Psoas muscle (tissue), 8 donors: Measurements from ENCODE around the gene VAV3. TPM values are rescaled to one million over a fixed set of nuclear protein-coding genes. Genes with fewer than 3 reads are reported as not detected.
"Not testable (repeated sequence)": the region's sequence is repeated elsewhere in the genome, so short reads cannot be mapped to it uniquely, and the experiment has no call there.

Source experiments
- ATAC-seq, 4 donors: fragments of 200-7000 bp; cut with Tn5 transposase; one replicate each; pipeline ENCODE4 v1.9.1; 2020; ENCODE audit warnings: moderate library complexity in 3 of 4, mild to moderate bottlenecking in 2 of 4
- DNase-seq, 2 donors: peaks; one replicate each; pipeline ENCODE4 v3.0.0-alpha.2; 2020
- H3K27ac ChIP-seq: fragments of 200-600 bp; one replicate; pipeline ENCODE4 v1.8.0; 2022
- H3K27me3 ChIP-seq, 3 donors: fragments of 200-600 bp in 1 of 3; one replicate each; pipeline versions ENCODE4 v1.6.1 to v1.8.0; 2013 to 2022; ENCODE audit warnings: low read length in 2 of 3, mild to moderate bottlenecking in 2 of 3, moderate library complexity in 1 of 3; ENCODE audit not compliant: insufficient read depth in 3 of 3
- H3K36me3 ChIP-seq, 2 donors: fragments of 200-600 bp in 1 of 2; one replicate each; pipeline versions ENCODE4 v1.6.1 to v1.8.0; 2013 to 2022; ENCODE audit warnings: low read depth in 1 of 2, mild to moderate bottlenecking in 1 of 2, moderate library complexity in 1 of 2; ENCODE audit not compliant: insufficient read depth in 1 of 2
- H3K4me1 ChIP-seq: fragments of 200-600 bp; one replicate; pipeline ENCODE4 v1.8.0; 2022
- H3K4me3 ChIP-seq: fragments of 200-600 bp; one replicate; pipeline ENCODE4 v1.8.0; 2022; ENCODE audit warnings: mild to moderate bottlenecking
- H3K9me3 ChIP-seq: fragments of 200-600 bp; one replicate; pipeline ENCODE4 v1.8.0; 2022
- CTCF ChIP-seq: fragments of 200-600 bp; IDR thresholded peaks from one replicate; pipeline ENCODE4 v1.8.0; 2022; ENCODE audit warnings: antibody characterized with exemption
- WGBS, 3 donors: extraction: QIAGEN DNeasy Blood & Tissue Kit; methylation state at CpG; one replicate each; pipeline versions ENCODE4 v1.1.6 to v1.1.7; 2013; 5-methylcytosine and 5-hydroxymethylcytosine counted together
- intact Hi-C, 2 donors: fragments of 100-400 bp; cut with DNase I; formaldehyde crosslinking; loops; one replicate each; pipeline versions ENCODE4 v1.11.0 to v1.14.2; 2022
- polyA plus RNA-seq, 3 donors: library from polyadenylated mRNA; stranded (reverse); fragments of 200-250 nt; gene quantifications; one replicate each; pipeline ENCODE4 v1.2.3, GENCODE V29; 2013
- total RNA-seq, 4 donors: library from RNA; stranded (reverse); fragmentation: NEBNext Ultra II Directional in 2 of 4; extraction: Animal tissue kit (Norgen Biotek cat#: 25700) in 2 of 4; gene quantifications; one replicate each; pipeline versions ENCODE4 v1.2.1 to v1.2.4, GENCODE V29; 2021 to 2023
- donor health status: healthy with polysubstance abuse.
- donor health status: DM: no; HTN: no; CAD: no; lungs with moderate emphysema.
- donor health status: Bipolar disorder and iron deficiency.
- donor health status: healthy.
- donor health status: DM: yes; HTN: yes; CAD: no.
- donor health status: DM: no; HTN: no; CAD: no.
- donor health status: DM: no; HTN: no; CAD: no.
- donor health status: DM: yes; HTN: yes; CAD: no.

The VAV3 gene
- total and polyA plus RNA-seq, 7 donors, result 0.28 to 1.7 (median 0.72) TPM

DNA sequence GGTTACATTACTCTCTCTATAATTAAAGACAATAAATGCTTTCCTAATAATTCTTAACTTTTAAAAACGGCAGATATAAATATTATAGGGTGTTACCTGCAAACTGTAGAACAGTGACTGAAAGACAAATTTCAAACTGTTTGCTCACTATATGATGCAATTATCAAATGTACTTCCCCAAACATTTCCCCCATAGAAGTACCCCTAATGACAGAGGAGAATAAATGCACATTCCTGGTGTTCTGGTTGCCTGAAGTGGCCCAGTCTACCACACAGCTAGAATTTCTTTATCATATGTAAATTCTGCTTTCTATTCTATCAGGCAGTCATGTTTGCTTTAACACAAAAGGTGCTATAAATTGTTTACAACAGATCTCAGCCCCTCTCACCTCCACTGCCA lies 70.4 kb downstream of the VAV3 start:
- H3K36me3 ChIP-seq, result no peaks in the 10 kb centered on the region
- 77 to 89% (median 89%) methylated on average over 1 of the region's 1 CpG for WGBS, 3 donors
- DNase-seq (no peak), ATAC-seq (no peak)
- no peak overlapping the region for H3K27ac ChIP-seq
- H3K27me3 ChIP-seq, result no peaks in the 10 kb centered on the region
- TF ChIP-seq CTCF, result no peak
- no peak overlapping the region for H3K4me3 ChIP-seq
- intact Hi-C loops, result no loop called here
- no peaks in the 10 kb centered on the region for H3K4me1 ChIP-seq
- H3K9me3 ChIP-seq, result no peaks in the 10 kb centered on the region

- H3K27me3 ChIP-seq, H3K9me3 ChIP-seq, intact Hi-C loops, H3K4me1 ChIP-seq, DNase-seq, H3K27ac ChIP-seq, H3K4me3 ChIP-seq, H3K36me3 ChIP-seq, ATAC-seq: not testable (repeated sequence)
- WGBS, 3 donors, result 91 to 100% (median 98%) methylated on average over 2 of the region's 2 CpGs
Measured at GRCh38 chr1:107893350-107893749, 71.6 kb downstream of the VAV3 start.

DNA sequence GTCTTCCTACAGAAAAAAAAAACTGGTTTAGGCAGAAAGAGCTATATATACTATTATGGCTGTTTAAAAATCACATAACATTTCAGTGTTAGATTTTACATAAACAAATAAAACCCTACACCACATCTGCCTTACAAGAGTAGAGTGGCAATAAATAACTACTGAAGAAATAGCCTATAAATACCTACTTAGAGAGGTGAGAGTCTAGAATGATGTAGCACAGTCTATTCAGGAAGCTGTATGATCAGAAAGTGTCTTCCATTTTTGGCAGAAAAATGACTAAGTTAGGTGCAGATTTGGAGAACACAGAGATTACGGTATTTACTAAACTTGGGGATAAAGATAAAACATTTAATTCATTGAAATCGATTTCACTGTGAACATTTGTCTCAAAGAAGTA lies 75.5 kb downstream of the VAV3 start:
- H3K4me1 ChIP-seq, result no peaks in the 10 kb centered on the region
- no peak overlapping the region for H3K27ac ChIP-seq
- ATAC-seq (no peak), DNase-seq (no peak)
- TF ChIP-seq CTCF, result no peak
- no peaks in the 10 kb centered on the region for H3K27me3 ChIP-seq
- 86 to 89% (median 89%) methylated on average over 2 of the region's 2 CpGs for WGBS, 3 donors
- intact Hi-C loops, result no loop called here
- H3K9me3 ChIP-seq, result no peaks in the 10 kb centered on the region
- no peaks in the 10 kb centered on the region for H3K36me3 ChIP-seq
- H3K4me3 ChIP-seq, result no peak overlapping the region

DNA sequence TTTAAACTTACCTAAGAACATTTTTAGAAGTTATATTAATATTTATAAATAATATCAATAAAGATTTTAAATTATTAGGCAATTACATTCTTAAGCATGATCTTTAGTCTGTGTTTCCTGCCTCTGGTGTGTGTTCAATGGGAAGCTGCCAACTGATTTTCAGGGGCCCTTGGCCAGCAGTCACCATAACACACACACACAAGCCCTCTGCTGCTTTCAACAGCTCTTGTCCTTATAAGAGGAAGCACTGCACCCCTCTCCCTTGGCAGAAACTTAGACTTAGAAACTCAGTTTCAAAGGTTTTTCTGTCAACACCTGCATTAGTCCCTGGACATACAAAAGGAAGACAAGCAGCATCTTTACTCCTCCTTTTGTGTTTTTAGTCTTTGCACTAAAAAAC lies 81.4 kb downstream of the VAV3 start:
- ATAC-seq, result no peak
- H3K9me3 ChIP-seq, result no peaks in the 10 kb centered on the region
- no peak for TF ChIP-seq CTCF

GRCh38 chr1:107879927-107880326 lies 85.1 kb downstream of the VAV3 start:
- intact Hi-C loops, result no loop called here
- DNase-seq, result no peak
- H3K4me3 ChIP-seq, result no peak overlapping the region
- no peaks in the 10 kb centered on the region for H3K36me3 ChIP-seq
- TF ChIP-seq CTCF, result no peak
- no peak overlapping the region for H3K27ac ChIP-seq
- WGBS, 3 donors, result 86 to 92% (median 87%) methylated on average over 2 of the region's 2 CpGs
- ATAC-seq, result no peak
- H3K4me1 ChIP-seq, result no peaks in the 10 kb centered on the region
- H3K9me3 ChIP-seq, result no peaks in the 10 kb centered on the region
- no peaks in the 10 kb centered on the region for H3K27me3 ChIP-seq

More for the DNA sequence above, 81.4 kb downstream of the VAV3 start:
- Histone ChIP-seq H3K27ac (no peak overlapping the region), H3K4me3 (no peak overlapping the region), H3K36me3 (no peaks in the 10 kb centered on the region), H3K4me1 (no peaks in the 10 kb centered on the region), H3K27me3 (no peaks in the 10 kb centered on the region)
- intact Hi-C loops, result no loop called here
- no peak for DNase-seq
